HEK293T (cell line): ENCODE data around the gene PPFIA2.

Experiments
- FOXK2 ChIP-seq: fragments of 450-650 bp; IDR thresholded peaks from 2 replicates; pipeline ENCODE4 v1.6.1; 2016; ENCODE audit warnings: mild to moderate bottlenecking
- NFRKB ChIP-seq: fragments of 450-650 bp; IDR thresholded peaks from 2 replicates; pipeline ENCODE4 v1.6.1; 2016; ENCODE audit warnings: mild to moderate bottlenecking, moderate library complexity

DNA sequence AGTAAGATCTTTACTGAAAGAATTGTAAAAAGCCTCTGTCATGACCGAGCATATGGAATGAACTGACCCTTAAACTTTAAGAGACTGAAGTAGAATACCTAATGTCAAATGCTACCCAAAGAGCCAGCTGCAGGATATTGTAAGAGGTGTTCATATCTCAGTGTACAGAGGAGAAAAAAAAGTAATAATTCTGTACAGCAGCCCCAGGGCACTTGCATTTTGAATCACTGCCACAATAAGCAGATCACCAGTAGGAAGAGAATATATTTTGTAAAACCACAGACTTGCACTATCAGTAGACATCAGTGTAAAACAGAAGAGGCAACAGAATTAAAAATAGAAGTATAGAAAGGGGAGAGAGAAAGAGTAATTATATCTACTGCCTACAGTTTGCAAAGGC is 162.6 kb downstream of the PPFIA2 start:
- no peak for TF ChIP-seq NFRKB
- TF ChIP-seq FOXK2 = no peak
